ENCODE results near the gene RXRA. TPM values are rescaled to one million over a fixed set of nuclear protein-coding genes. Genes with fewer than 3 reads are reported as not detected.

RXRA gene
- polyA plus RNA-seq, 1 of the 3 experiments (the other 2 are of a cell fraction): 7.6 TPM

DNA sequence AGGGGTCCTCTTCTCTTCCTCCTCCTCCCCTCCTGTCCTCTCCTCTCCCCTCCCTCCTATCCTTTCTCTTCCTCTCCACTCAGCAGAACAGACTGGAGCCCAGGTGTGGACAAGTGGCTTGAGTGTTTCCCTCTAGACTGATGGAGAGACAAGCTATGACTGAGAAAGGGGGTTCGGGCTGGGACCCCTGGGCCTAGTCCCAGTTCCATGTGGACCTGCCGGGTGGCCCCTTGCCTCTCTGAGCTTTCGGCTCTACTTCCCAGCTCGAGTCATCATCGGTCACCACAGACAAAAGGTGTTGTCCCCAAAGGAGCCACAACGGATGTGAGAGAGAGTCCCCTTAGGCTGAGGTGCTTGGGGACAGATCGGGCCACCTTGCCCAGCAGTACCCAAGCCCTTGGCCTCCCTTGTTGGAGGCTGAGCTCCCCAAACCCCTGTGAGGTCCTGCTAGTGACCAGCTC is 3.4 kb upstream of the RXRA start:
- Histone ChIP-seq H3K27me3 (ENCODE audit: insufficient read depth) (no peaks in the 10 kb centered on the region), H3K4me1 (ENCODE audit: control insufficient read depth in 1 of 2, insufficient read depth in 2 of 2, low read depth in 1 of 2, low read length in 1 of 2) (peaks cover 29 to 36% of the 10 kb centered on the region in 2 experiments; a peak in 3 of 4 replicates), H3K79me2 (ENCODE audit: insufficient read depth) (peaks cover 10% of the 10 kb centered on the region), H3K36me3 (replicated peaks in 1 of 2; ENCODE audit: control insufficient read depth in 1 of 2, insufficient read depth in 2 of 2, low read length in 1 of 2) (no peaks in the 10 kb centered on the region), H3K9me3 (no peaks in the 10 kb centered on the region), H3K4me2 (no peak overlapping the region), H4K20me1 (ENCODE audit: insufficient read depth) (peaks cover 9% of the 10 kb centered on the region), H3F3A (replicated peaks; ENCODE audit: insufficient read depth) (no peaks in the 10 kb centered on the region), H3K4me3 (ENCODE audit: low read depth in 2 of 2, low read length in 1 of 2) (no peak overlapping the region), H2AFZ (ENCODE audit: low read depth) (no peak overlapping the region), H3K9ac (no peak overlapping the region), H3K27ac (ENCODE audit: low read depth in 2 of 2, low read length in 1 of 2) (no peak overlapping the region), H3K9me2 (no peaks in the 10 kb centered on the region)
- TF ChIP-seq RFX5 (IDR thresholded peaks at IDR 0.05; ENCODE audit: low read length) (no peak), CHD2 (IDR thresholded peaks at IDR 0.05; ENCODE audit: low read length, partially characterized antibody) (no peak), MEF2A (IDR thresholded peaks at IDR 0.05; ENCODE audit: borderline replicate concordance, low read depth) (no peak), MXI1 (IDR thresholded peaks at IDR 0.05; ENCODE audit: low read depth, low read length) (no peak), SIN3A (IDR thresholded peaks at IDR 0.05; ENCODE audit: borderline replicate concordance, low read depth, low read length) (no peak), TCF12 (IDR thresholded peaks at IDR 0.05) (no peak), PBX3 (IDR thresholded peaks at IDR 0.05) (no peak), TAF1 (IDR thresholded peaks at IDR 0.05; ENCODE audit: borderline replicate concordance, low read depth, low read length) (no peak), FOXJ3 (CRISPR knock-in tag; IDR thresholded peaks at IDR 0.05) (no peak), NFIC (IDR thresholded peaks at IDR 0.05; ENCODE audit: borderline replicate concordance) (no peak), RCOR1 (IDR thresholded peaks at IDR 0.05; ENCODE audit: low read length) (no peak), NRF1 (IDR thresholded peaks at IDR 0.05; ENCODE audit: low read depth, low read length) (no peak)
- TF ChIP-seq, protein P1, sequence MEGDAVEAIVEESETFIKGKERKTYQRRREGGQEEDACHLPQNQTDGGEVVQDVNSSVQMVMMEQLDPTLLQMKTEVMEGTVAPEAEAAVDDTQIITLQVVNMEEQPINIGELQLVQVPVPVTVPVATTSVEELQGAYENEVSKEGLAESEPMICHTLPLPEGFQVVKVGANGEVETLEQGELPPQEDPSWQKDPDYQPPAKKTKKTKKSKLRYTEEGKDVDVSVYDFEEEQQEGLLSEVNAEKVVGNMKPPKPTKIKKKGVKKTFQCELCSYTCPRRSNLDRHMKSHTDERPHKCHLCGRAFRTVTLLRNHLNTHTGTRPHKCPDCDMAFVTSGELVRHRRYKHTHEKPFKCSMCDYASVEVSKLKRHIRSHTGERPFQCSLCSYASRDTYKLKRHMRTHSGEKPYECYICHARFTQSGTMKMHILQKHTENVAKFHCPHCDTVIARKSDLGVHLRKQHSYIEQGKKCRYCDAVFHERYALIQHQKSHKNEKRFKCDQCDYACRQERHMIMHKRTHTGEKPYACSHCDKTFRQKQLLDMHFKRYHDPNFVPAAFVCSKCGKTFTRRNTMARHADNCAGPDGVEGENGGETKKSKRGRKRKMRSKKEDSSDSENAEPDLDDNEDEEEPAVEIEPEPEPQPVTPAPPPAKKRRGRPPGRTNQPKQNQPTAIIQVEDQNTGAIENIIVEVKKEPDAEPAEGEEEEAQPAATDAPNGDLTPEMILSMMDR (IDR thresholded peaks at IDR 0.05): no peak
- TF ChIP-seq, protein P2, sequence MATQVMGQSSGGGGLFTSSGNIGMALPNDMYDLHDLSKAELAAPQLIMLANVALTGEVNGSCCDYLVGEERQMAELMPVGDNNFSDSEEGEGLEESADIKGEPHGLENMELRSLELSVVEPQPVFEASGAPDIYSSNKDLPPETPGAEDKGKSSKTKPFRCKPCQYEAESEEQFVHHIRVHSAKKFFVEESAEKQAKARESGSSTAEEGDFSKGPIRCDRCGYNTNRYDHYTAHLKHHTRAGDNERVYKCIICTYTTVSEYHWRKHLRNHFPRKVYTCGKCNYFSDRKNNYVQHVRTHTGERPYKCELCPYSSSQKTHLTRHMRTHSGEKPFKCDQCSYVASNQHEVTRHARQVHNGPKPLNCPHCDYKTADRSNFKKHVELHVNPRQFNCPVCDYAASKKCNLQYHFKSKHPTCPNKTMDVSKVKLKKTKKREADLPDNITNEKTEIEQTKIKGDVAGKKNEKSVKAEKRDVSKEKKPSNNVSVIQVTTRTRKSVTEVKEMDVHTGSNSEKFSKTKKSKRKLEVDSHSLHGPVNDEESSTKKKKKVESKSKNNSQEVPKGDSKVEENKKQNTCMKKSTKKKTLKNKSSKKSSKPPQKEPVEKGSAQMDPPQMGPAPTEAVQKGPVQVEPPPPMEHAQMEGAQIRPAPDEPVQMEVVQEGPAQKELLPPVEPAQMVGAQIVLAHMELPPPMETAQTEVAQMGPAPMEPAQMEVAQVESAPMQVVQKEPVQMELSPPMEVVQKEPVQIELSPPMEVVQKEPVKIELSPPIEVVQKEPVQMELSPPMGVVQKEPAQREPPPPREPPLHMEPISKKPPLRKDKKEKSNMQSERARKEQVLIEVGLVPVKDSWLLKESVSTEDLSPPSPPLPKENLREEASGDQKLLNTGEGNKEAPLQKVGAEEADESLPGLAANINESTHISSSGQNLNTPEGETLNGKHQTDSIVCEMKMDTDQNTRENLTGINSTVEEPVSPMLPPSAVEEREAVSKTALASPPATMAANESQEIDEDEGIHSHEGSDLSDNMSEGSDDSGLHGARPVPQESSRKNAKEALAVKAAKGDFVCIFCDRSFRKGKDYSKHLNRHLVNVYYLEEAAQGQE (IDR thresholded peaks at IDR 0.05; ENCODE audit: low read depth, low read length): no peak
- POLR2A ChIA-PET: no interaction called here
- CTCF ChIA-PET: interaction anchor here (1.3 to 3.9 kb wide), 3 partner anchors 36 to 147 kb away, joined by 5 to 17 read pairs (median 6); no protein-coding TSS in a partner anchor
- no peak for DNase-seq
- WGBS (ENCODE audit: low lambda C conversion rate): 100% methylated on average over 2 of the region's 7 CpGs
